Activated naive CD8-positive, alpha-beta T cell treated with anti-CD3 and anti-CD28 coated beads for 36 hours (primary cell): ENCODE results near the gene NPB. TPM values are rescaled to one million over a fixed set of nuclear protein-coding genes. Genes with fewer than 3 reads are reported as not detected.

ENCODE experiments used
- DNase-seq: peaks from one replicate; pipeline ENCODE4 v3.0.0; 2021
- H3K27ac Mint-ChIP-seq: one replicate; pipeline ENCODE4 v1.8.0; 2022; ENCODE audit warnings: mild to moderate bottlenecking, moderate library complexity, mixed read lengths
- H3K27me3 Mint-ChIP-seq: one replicate; pipeline ENCODE4 v1.8.0; 2022; ENCODE audit warnings: mild to moderate bottlenecking, mixed read lengths
- H3K36me3 Mint-ChIP-seq: one replicate; pipeline ENCODE4 v1.8.0; 2021; ENCODE audit warnings: mild to moderate bottlenecking, mixed read lengths
- H3K4me1 Mint-ChIP-seq: one replicate; pipeline ENCODE4 v1.8.0; 2021; ENCODE audit warnings: mixed read lengths
- H3K4me3 Mint-ChIP-seq: one replicate; pipeline ENCODE4 v1.8.0; 2022; ENCODE audit warnings: mild to moderate bottlenecking, moderate library complexity, mixed read lengths
- H3K9me3 Mint-ChIP-seq: one replicate; pipeline ENCODE4 v1.8.0; 2022; ENCODE audit warnings: mixed read lengths
- total RNA-seq, 2 experiments: library from RNA; stranded (reverse); gene quantifications; one replicate each; pipeline ENCODE4 v1.2.3, GENCODE V29; 2021

Gene NPB
- total RNA-seq, 2 experiments from 2014 or later: 0.47 TPM; not detected in 1

GRCh38 chr17:81867170-81867990 is 34.7 kb upstream of the NPB start:
- Mint-ChIP-seq H3K9me3 (no peaks in the 10 kb centered on the region), H3K27me3 (no peaks in the 10 kb centered on the region), H3K4me3 (peak overlapping the region; percentile 50), H3K27ac (peak overlapping the region; percentile 82), H3K36me3 (peaks cover 34% of the 10 kb centered on the region), H3K4me1 (peaks cover 44% of the 10 kb centered on the region)
- DNase-seq: peak; percentile 34

- no peaks in the 10 kb centered on the region for H3K9me3 Mint-ChIP-seq
- H3K4me3 Mint-ChIP-seq: peak overlapping the region; percentile 48
- peaks cover 44% of the 10 kb centered on the region for H3K4me1 Mint-ChIP-seq
- peak overlapping the region; percentile 82 for H3K27ac Mint-ChIP-seq
- no peak for DNase-seq
- no peaks in the 10 kb centered on the region for H3K27me3 Mint-ChIP-seq
- peaks cover 34% of the 10 kb centered on the region for H3K36me3 Mint-ChIP-seq
These were observed 33.9 kb upstream of the NPB start for GRCh38 chr17:81867991-81868673.

- H3K4me3 Mint-ChIP-seq: peak overlapping the region; percentile 93
- peak overlapping the region; percentile 95 for H3K27ac Mint-ChIP-seq
- no peaks in the 10 kb centered on the region for H3K27me3 Mint-ChIP-seq
- peak; percentile 18 for DNase-seq
- H3K9me3 Mint-ChIP-seq: no peaks in the 10 kb centered on the region
- H3K36me3 Mint-ChIP-seq: peaks cover 30% of the 10 kb centered on the region
- peaks cover 42% of the 10 kb centered on the region for H3K4me1 Mint-ChIP-seq
These were observed 33.3 kb upstream of the NPB start for GRCh38 chr17:81868674-81869220.

GRCh38 chr17:81869221-81870130 is 32.6 kb upstream of the NPB start:
- no peaks in the 10 kb centered on the region for H3K27me3 Mint-ChIP-seq
- peaks cover 44% of the 10 kb centered on the region for H3K4me1 Mint-ChIP-seq
- H3K9me3 Mint-ChIP-seq: no peaks in the 10 kb centered on the region
- peak overlapping the region; percentile 93 for H3K4me3 Mint-ChIP-seq
- DNase-seq: peak; percentile 72
- H3K27ac Mint-ChIP-seq: peak overlapping the region; percentile 95
- H3K36me3 Mint-ChIP-seq: peaks cover 29% of the 10 kb centered on the region

- no peaks in the 10 kb centered on the region for H3K9me3 Mint-ChIP-seq
These were observed 31.7 kb upstream of the NPB start for GRCh38 chr17:81870131-81870980.

GRCh38 chr17:81870981-81871386 is 31.1 kb upstream of the NPB start, which contains the start of gene ARHGDIA:
TSS of gene ARHGDIA (minus strand) at chr17:81871337. CDS start at chr17:81869930, 1,407 bp downstream.
- H3K27ac Mint-ChIP-seq: peak within 1 kb of the TSS; percentile 95
- H3K36me3 Mint-ChIP-seq: peaks cover 24% of the 10 kb centered on the region
- no peak for DNase-seq
- H3K9me3 Mint-ChIP-seq: no peaks in the 10 kb centered on the region
- peak within 1 kb of the TSS; percentile 93 for H3K4me3 Mint-ChIP-seq
- no peaks in the 10 kb centered on the region for H3K27me3 Mint-ChIP-seq
- H3K4me1 Mint-ChIP-seq: peaks cover 37% of the 10 kb centered on the region

More at GRCh38 chr17:81870131-81870980, 31.7 kb upstream of the NPB start:
- Mint-ChIP-seq H3K4me3 (peak overlapping the region; percentile 93), H3K36me3 (peaks cover 26% of the 10 kb centered on the region), H3K27ac (peak overlapping the region; percentile 95), H3K4me1 (peaks cover 43% of the 10 kb centered on the region), H3K27me3 (no peaks in the 10 kb centered on the region)
- DNase-seq: peak; percentile 63

GRCh38 chr17:81871387-81872230 is 30.4 kb upstream of the NPB start:
- H3K36me3 Mint-ChIP-seq: peaks cover 24% of the 10 kb centered on the region
- peak; percentile 97 for DNase-seq
- H3K4me3 Mint-ChIP-seq: peak overlapping the region; percentile 85
- peak overlapping the region; percentile 94 for H3K27ac Mint-ChIP-seq
- peaks cover 36% of the 10 kb centered on the region for H3K4me1 Mint-ChIP-seq
- H3K9me3 Mint-ChIP-seq: no peaks in the 10 kb centered on the region
- no peaks in the 10 kb centered on the region for H3K27me3 Mint-ChIP-seq

- Mint-ChIP-seq H3K36me3 (peaks cover 36% of the 10 kb centered on the region), H3K4me3 (no peak overlapping the region), H3K27ac (no peak overlapping the region), H3K4me1 (peaks cover 20% of the 10 kb centered on the region), H3K9me3 (no peaks in the 10 kb centered on the region), H3K27me3 (no peaks in the 10 kb centered on the region)
- no peak for DNase-seq
These were observed 24.5 kb upstream of the NPB start for GRCh38 chr17:81877569-81877968.

- Mint-ChIP-seq H3K9me3 (no peaks in the 10 kb centered on the region), H3K27me3 (no peaks in the 10 kb centered on the region), H3K27ac (no peak overlapping the region), H3K4me1 (peaks cover 13% of the 10 kb centered on the region), H3K4me3 (no peak overlapping the region), H3K36me3 (peaks cover 32% of the 10 kb centered on the region)
- no peak for DNase-seq
These were observed 23.7 kb upstream of the NPB start for GRCh38 chr17:81878294-81878693.

- Mint-ChIP-seq H3K36me3 (peaks cover 31% of the 10 kb centered on the region), H3K4me3 (no peak overlapping the region), H3K9me3 (no peaks in the 10 kb centered on the region), H3K27me3 (no peaks in the 10 kb centered on the region), H3K27ac (no peak overlapping the region), H3K4me1 (peaks cover 7% of the 10 kb centered on the region)
- DNase-seq: no peak
These were observed 22.9 kb upstream of the NPB start for GRCh38 chr17:81879121-81879520.

GRCh38 chr17:81884520-81884919 is 17.5 kb upstream of the NPB start:
- peaks cover 52% of the 10 kb centered on the region for H3K36me3 Mint-ChIP-seq
- no peak for DNase-seq
- H3K27ac Mint-ChIP-seq: peak overlapping the region; percentile 29
- peaks cover 12% of the 10 kb centered on the region for H3K4me1 Mint-ChIP-seq
- H3K4me3 Mint-ChIP-seq: no peak overlapping the region
- no peaks in the 10 kb centered on the region for H3K9me3 Mint-ChIP-seq
- no peaks in the 10 kb centered on the region for H3K27me3 Mint-ChIP-seq

GRCh38 chr17:81884968-81885367 is 17.1 kb upstream of the NPB start:
- peaks cover 53% of the 10 kb centered on the region for H3K36me3 Mint-ChIP-seq
- no peak overlapping the region for H3K27ac Mint-ChIP-seq
- H3K4me3 Mint-ChIP-seq: no peak overlapping the region
- H3K27me3 Mint-ChIP-seq: no peaks in the 10 kb centered on the region
- H3K9me3 Mint-ChIP-seq: no peaks in the 10 kb centered on the region
- H3K4me1 Mint-ChIP-seq: peaks cover 12% of the 10 kb centered on the region
- DNase-seq: no peak

- Mint-ChIP-seq H3K9me3 (no peaks in the 10 kb centered on the region), H3K27me3 (no peaks in the 10 kb centered on the region), H3K4me3 (peak overlapping the region; percentile 14), H3K4me1 (peaks cover 12% of the 10 kb centered on the region), H3K36me3 (peaks cover 58% of the 10 kb centered on the region), H3K27ac (peak overlapping the region; percentile 46)
- DNase-seq: no peak
These were observed 16.6 kb upstream of the NPB start for GRCh38 chr17:81885454-81885853.
